BE2C (cell line): ENCODE measurements around the gene MYH7.
A peak's percentile ranks its signal among the peaks of the same experiment; 100 is the strongest.

Experiments
- DNase-seq: peaks from one replicate; pipeline ENCODE4 v3.0.0-alpha.2; 2020
- H3K27me3 ChIP-seq: fragments of 250-450 bp; sonication (Bioruptor Pico); 2 replicates; pipeline ENCODE4 v1.5.1; 2020; ENCODE audit warnings: mild to moderate bottlenecking
- H3K36me3 ChIP-seq: fragments of 250-450 bp; sonication (Bioruptor Pico); 2 replicates; pipeline ENCODE4 v1.5.1; 2020; ENCODE audit warnings: mild to moderate bottlenecking
- H3K4me1 ChIP-seq: fragments of 250-450 bp; sonication (Bioruptor Pico); 2 replicates; pipeline ENCODE4 v1.5.1; 2020
- H3K4me3 ChIP-seq: 2 replicates; pipeline ENCODE4 v1.5.1; 2011; ENCODE audit warnings: low read depth, low read length
- H3K9me3 ChIP-seq: fragments of 250-450 bp; sonication (Bioruptor Pico); 2 replicates; pipeline ENCODE4 v1.5.1; 2020
- CTCF ChIP-seq: IDR thresholded peaks from 2 replicates; pipeline ENCODE4 v1.5.1; 2012; ENCODE audit warnings: mild to moderate bottlenecking, low read depth, low read length

Gene MYH7

DNA sequence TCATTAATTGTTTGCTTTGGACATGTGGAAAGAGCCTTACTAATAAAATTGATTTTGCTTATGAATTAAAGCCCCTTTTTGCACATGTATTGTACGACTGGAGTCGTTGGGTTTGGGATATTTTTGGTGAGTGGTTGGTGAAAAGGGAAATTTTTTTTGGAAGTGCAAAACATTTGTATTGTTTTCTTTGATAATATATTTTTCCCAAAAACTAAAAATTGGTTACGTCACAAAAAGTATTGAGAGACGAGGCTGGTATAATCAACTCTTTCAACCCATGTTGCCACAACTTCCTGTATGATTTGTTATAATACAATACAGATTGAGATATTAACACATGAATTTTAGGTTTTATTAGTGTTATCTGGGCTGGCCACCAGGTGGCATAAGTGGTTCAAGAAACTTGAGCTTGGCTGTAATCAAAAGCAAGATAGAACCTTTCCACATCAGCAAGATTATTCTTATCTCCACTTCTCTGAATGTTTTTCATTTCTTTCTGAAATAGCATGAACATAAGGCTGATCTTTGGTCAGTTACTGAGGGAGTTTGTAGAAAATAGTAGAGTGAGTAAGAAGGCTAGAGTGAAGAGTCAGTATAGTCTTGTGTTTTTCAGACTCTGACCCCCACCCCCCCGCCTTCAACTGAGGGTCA is 42.8 kb upstream of the MYH7 start:
- no peaks in the 10 kb centered on the region for H3K27me3 ChIP-seq
- no peaks in the 10 kb centered on the region for H3K9me3 ChIP-seq
- peak; percentile 70 for TF ChIP-seq CTCF
- H3K4me3 ChIP-seq = no peak overlapping the region
- no peaks in the 10 kb centered on the region for H3K4me1 ChIP-seq
- peak; percentile 68 for DNase-seq
- peaks cover 59% of the 10 kb centered on the region for H3K36me3 ChIP-seq

GRCh38 chr14:23470947-23471346 is 35.5 kb upstream of the MYH7 start:
- Histone ChIP-seq H3K4me3 (no peak overlapping the region), H3K27me3 (no peaks in the 10 kb centered on the region), H3K36me3 (peaks cover 46% of the 10 kb centered on the region), H3K9me3 (no peaks in the 10 kb centered on the region), H3K4me1 (no peaks in the 10 kb centered on the region)
- DNase-seq = no peak
- no peak for TF ChIP-seq CTCF

DNA sequence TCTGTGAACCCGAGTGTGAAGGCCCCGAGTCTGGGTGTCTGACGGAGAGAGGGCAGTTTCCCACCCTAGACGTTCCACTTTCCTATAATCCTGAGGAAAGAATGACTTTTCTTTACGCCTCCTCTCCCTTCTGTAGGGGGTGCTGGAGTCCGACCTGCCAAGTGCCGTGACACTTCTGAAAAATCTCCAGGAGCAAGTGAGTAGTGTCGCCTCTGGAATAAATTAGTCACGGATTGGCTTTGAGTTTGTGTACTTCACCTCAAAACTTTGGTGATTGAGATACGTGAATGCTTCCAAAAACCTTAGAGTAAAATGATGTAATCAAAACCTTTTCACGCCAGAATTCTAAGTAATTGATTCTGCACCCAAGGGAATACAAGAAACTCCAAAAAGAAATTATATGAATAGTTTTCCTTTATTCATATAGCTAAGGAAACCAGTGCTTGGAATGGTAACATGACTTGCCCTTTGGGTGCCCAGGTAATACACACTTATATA is 34.5 kb upstream of the MYH7 start:
- H3K36me3 ChIP-seq = peaks cover 36% of the 10 kb centered on the region
- H3K4me1 ChIP-seq = no peaks in the 10 kb centered on the region
- DNase-seq = no peak
- no peaks in the 10 kb centered on the region for H3K27me3 ChIP-seq
- no peak for TF ChIP-seq CTCF
- no peaks in the 10 kb centered on the region for H3K9me3 ChIP-seq
- H3K4me3 ChIP-seq = peak overlapping the region; percentile 98

DNA sequence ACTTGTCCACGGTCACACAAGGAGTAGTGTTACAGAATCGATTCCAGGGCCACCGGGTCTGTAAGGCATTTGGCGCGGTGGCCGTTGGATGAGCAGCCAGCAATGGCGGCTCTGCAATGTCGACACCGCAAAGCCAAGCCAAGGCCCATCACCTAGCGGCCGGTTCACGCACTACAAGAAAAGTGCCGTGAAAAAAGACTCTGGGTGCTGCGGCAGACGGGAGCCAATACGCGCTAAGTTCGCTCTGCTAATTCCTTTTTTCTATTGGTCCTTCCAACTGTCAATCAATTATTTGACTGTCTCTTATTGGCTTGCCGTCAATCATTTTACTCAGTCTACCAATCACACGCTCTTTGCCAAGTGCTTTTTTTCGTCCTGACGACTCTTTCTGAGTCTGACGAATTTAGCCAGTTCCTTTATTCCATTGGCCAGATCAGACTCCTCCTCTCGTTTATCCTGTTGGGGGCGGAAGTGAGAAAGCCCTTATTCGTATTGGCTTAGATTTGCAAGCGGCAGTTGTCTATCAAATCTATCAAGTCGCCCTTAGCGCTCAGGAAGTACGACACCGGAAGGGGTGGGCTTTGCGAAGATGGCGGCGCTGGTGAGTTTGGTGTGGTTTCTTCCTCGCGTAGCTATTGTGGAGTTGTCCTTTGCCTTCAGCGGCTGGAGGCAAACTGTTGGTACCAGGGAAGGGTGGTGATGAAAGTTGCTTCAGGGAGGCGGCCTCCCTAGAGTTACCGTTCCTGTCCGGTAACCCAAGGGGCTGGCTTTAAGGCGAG is 33.9 kb upstream of the MYH7 start, which contains the start of gene NGDN:
TSS of gene NGDN (plus strand) at position 577 of the 779 bp plus-strand sequence. CDS start at position 590, 13 bp downstream.
- TF ChIP-seq CTCF = peak; percentile 85
- Histone ChIP-seq H3K36me3 (peaks cover 31% of the 10 kb centered on the region), H3K4me1 (no peaks in the 10 kb centered on the region), H3K9me3 (no peaks in the 10 kb centered on the region), H3K4me3 (peak within 1 kb of the TSS; percentile 98), H3K27me3 (no peaks in the 10 kb centered on the region)
- peak; percentile 91 for DNase-seq

GRCh38 chr14:23468704-23469126 is 33.3 kb upstream of the MYH7 start:
- no peak for DNase-seq
- TF ChIP-seq CTCF = no peak
- Histone ChIP-seq H3K4me3 (peak overlapping the region; percentile 59), H3K27me3 (0 out of 2 replicates have a peak, but pooled peaks cover 3% of the 10 kb centered on the region), H3K9me3 (no peaks in the 10 kb centered on the region), H3K4me1 (no peaks in the 10 kb centered on the region), H3K36me3 (peaks cover 26% of the 10 kb centered on the region)
